GDM1 (cell line): Measurements from ENCODE around the gene FBXO7.
A peak's percentile ranks its signal among the peaks of the same experiment; 100 is the strongest.

ENCODE experiments used
- DNase-seq: peaks from one replicate; lab custom pipeline; 2025; lab: John Stamatoyannopoulos, UW

Gene FBXO7

DNA sequence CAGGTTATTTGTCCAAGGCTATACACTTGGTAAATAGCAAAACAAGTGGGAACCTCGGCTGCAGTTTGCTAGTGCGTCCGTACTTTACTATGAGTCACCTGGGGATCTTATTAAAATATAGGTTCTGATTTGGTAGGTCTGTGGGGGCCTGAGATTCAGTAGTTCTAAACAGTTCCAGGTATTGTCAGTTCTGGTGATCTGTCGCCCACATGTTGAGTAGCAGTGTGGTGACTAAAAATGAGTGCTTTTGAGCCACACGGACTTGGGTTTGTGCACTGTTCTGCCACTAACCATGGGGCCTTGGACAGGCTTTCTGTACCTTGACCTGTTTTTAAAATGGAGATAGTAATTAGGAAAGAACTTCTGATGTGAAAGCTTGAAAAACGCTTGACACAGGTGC, 15.7 kb downstream of the FBXO7 start:
- DNase-seq: no peak

- no peak for DNase-seq
Measured at GRCh38 chr22:32492111-32492510, 17.5 kb downstream of the FBXO7 start.

DNA sequence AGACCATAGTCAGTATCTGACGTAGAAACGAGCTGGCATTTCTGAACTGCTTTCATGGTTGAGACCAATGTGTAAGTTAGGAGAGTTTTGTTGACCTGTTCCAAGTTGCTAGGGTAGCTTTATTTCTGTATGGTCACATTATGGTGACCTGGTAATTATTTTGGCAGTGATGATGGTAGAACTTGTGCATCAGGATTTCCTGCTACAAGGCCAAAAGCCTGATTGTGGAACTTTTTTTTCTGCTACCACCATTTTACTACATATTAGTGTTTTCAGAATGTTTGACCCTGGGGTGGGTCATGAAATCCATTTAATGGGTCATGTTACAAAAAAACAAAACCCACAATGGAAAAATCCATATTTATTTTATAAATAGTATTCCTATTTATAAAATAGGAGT, 18.9 kb downstream of the FBXO7 start:
- no peak for DNase-seq

DNA sequence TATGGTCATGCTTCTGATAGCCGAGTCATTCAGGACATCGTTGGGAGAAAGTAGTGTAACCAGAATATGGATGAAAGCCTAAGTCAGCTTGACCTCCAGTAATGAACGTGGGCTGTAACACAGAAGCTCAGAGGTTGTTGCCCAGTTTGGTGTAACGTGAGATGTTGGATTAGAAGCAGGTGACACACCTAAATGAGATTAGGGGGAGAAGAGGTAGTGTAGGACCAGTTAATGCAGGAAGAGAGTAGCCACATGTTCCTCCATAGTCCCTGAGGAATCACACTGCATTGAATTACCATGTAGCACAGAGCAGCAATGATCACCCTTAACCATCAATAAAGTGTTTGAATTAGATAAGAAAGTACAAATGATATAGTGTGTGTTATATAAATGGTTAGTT, 20.4 kb downstream of the FBXO7 start:
- DNase-seq: no peak

DNA sequence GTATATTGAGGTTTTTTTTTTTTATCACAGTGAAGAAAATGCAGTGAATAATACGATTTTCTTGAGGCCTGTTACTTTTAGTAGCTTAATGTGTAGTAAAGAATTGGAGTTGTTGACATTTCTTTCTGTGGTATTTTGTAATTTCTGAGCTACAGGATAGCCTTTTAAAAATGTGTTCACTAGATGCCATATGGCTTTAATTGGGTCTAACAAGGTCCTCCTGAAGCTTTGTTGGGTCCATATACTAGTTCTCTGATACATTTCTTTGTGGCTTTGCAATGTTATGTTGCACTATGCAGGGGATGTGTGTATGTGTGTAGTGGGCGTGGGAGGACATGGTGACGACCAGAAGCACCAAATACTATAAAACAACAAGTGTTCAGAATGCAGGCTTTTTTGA, 25.1 kb downstream of the FBXO7 start:
- DNase-seq: no peak

- no peak for DNase-seq
Measured at GRCh38 chr22:32501836-32502752, 27.5 kb downstream of the FBXO7 start.

DNA sequence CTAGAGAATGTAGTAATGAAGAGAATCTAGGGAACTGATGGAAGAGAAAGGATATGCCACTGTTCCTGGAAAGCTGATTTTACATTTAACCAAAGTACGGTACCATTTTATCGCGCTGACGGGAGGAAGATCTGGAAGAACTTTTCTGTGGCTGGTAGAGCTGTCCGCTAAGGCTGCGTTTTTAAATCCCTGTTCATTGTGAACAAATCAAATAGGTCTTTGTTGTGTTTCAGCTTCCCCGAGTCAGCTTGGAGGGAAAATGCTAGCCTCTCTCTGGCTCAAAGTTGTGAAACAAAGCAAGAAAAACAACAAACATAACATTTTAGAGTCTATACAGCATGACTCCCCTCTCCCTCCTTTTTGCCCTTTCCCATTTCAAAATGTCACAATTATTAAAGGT, 34.4 kb downstream of the FBXO7 start:
- DNase-seq: no peak

DNA sequence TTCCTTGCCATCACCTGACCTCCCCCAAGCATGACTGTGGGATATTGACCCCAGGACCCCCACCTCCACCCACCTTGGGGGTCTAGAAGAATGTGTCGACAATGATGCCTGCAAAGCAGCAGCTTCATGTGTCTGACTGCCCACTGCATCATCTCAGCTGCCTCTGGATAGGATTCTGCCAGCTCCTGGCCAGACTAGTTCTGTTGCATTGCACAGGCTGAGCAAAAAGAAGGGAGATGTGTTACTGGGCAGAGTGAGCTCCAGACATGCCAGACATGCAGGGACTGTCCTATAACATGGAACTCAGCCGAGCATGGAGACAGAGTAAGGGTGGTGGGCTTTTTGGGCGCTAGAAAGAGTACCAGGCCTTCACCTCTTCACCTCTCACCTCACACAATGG, 36.7 kb downstream of the FBXO7 start:
- no peak for DNase-seq

- DNase-seq: no peak
Measured at GRCh38 chr22:32511776-32512175, 37.2 kb downstream of the FBXO7 start.

DNA sequence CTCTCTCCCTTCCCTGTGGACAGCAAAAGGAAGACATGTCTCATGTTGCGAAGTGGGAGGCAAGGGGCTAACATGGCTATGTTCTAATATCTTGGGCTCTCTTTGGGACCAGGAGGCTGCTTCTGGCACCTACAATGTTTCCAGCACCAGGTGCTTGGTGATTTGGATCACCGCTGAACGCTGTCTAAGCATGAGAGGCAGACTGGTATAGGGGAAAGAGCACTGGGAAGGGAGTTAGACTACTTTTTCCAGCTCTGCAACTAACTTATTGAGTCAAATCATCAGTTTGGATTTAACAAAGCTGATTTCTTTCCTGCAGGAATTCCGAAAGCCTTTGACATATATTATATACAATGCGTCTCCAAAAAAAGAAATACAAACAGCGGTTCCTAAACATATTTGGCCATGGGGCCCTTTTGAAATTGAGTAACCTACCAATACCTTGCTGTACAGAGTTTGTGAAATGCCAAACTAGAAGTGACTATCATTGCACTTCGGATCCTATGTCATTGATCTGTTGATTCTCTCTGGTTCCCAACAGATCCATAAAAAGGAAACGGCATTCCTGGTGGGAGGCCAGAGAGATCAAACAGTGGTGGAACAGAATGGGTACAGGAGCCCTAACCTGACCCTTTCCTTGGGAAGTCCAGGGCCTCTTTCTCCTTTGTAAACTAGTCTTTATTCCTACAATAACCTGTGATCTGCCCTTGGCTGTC, 37.8 kb downstream of the FBXO7 start:
- no peak for DNase-seq

DNA sequence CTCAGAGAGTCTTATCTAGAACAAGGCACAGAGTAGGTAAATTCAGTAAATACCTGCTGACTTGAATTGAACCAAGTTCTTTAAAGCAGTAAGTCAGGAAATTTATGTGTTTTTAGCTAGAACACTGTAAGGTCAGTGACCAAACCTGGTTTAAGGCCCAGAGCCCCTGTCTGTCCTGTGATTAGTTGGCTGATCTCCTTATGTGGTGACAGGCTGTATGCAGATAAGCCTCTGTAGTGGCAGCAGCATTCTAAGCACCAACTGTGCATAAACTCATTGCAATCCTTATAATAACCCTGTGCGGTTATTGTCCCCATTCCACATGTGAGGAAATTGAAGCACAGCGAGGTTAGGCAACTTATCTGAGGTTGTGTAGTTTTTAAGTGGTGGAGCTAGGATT, 40.5 kb downstream of the FBXO7 start:
- no peak for DNase-seq

DNA sequence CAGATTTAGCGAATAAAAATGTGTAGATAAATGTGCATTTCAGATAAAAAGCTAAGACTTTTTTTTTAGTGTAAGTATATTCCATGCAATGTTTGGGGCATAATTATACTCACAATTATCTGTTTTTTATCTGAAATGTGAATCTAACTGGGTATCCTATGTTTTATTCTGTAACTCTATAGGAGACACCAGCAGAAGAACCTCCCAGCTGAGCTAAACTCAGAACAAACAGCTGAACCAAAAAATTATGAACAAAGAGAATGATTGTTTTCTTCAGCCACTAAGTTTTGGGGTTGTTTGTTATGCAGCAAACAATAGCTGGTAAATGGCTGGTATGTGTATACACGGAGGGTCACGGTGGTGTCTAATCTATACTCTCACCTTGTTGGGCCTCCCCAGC, 42.9 kb downstream of the FBXO7 start:
- no peak for DNase-seq

- no peak for DNase-seq
Measured at GRCh38 chr22:32517921-32518320, 43.3 kb downstream of the FBXO7 start.

DNA sequence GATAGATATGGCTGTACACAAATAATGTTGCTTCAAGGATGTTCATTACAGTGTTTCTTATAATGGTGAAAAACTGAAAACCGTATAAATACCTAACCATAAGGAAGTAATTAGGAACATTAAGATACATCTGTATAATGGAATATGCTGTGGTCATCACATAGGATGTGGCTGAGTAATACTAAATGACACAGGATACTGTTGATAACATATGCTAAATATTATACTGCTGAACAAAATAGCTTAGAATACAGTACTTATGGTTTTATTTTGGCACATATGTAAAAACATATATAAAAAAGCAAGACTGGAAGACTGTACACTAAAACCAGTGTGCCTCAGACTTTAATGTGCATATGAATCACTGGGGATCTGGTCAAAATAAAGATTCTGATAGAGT, 43.8 kb downstream of the FBXO7 start:
- DNase-seq: no peak

DNA sequence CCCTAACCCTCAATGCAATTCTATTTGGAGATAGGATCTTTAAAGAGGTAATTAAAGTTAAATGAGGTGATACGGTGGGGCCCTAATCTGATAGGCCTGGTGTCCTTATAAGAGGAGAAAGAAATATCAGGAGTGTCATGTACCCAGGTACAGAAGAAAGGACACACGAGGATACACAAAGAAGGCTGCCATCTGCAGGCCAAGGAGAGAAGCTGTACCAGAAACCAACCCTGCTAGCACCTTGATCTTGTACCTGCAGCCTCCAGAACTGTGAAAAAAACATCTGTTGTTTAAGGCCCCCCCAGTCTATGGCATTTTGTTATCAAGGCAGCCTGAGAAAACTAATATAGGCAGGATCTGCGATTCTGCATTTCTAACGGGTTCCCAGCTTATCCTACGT, 44.2 kb downstream of the FBXO7 start:
- DNase-seq: no peak

DNA sequence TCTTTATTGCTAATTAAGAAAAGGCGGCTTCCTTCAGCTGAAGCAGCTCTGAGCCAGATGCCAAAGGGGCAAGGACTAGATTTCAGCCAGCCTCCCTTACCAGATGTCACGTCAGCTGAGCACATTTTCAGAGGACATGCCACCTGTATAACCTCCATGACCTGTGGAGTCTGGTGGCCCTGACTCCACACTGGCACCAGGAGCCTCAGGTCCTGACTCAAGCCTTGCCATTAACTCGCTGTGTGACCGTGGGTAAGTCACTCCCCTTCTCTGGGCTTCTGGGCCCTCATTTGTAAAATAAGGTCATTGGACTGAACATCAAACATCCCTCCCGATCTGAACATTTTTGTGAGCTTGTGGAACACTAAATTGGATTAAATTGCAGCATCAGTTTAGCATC, 46.0 kb downstream of the FBXO7 start:
- DNase-seq: no peak

DNA sequence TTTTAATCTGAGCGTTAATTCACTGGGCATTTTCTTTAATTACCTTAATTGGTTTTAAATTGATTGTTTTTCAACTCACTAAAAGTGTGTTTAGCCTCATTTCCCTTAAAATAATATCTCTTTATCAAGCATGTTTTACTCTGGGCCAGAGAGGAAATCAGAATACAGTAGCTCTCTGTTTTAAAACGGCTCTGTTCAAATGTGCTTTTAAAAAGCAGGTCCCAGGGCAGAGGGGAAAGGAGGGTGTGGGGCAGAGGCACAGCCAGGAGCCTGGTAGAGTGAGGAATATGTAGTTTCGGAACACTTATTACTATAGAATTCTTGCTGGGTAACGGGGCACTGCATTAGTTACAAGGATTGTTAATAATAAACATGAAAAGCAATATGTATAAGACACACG, 47.6 kb downstream of the FBXO7 start:
- DNase-seq: no peak

GRCh38 chr22:32527756-32528155, 53.1 kb downstream of the FBXO7 start:
- no peak for DNase-seq

DNA sequence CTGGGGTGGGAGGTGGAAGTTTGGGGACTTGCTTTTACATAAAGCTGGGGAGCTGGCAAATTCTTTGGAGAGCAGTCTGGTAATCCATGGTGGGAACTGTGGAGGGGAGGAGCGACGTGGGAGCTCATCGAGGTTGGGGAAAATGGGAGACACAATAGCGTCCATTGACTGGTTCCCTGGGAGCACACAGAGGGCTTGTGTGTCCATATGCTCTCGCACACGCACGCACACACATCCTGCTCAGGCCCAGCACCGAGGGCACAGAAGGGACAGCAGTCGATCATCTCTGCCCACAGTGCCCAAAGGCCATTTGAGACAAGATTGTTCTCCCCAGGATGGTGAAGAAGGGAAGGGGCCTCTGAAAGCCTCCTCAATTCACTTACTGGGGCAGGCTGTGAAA, 53.7 kb downstream of the FBXO7 start:
- DNase-seq: no peak

DNA sequence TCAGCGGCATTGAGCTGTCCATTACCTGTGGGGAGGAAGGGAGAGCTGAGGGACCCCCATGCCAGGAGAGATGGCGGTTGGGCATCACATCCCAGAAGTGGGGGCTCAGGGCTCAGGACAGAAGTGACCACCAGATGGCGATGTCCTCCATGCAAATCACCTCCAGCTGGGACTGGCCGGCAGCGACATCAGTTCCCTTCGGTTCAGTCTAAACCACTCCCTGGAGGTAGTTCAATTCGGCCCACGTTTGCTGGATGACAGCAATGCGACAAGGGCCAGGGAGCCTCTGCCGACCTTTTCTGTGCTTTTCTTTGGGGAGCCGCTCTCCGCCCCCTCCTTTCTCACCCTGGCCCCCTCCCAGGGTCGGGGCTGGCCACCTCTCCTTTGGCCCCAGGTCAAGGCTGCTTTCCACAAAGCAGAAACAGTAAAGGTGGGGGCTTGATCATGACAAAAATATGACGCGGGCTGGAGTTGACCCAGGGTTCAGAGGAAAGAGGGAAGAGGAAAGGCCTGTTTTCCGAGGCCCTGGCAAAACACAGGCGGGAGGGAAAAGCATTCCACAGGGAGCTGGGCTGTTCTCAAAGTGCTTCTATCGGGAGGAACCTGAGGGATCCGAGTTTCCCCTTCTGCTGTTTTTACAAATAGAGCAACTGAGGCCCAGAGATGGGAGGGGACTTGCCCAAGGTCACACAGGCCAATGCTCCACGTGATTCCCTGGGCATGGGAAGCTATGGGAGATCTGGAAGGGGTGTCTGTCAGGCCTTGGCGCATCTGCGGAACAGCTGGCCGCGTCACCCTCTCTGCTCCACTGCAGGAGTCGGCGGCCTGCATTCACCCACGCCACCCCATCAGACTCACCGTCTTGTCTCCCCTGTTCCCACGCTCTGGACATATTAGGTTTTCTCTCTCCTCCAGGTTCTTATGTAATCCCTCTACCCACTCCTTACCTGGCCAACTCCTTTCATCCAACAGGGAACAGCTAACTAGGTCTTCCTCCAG, 54.7 kb downstream of the FBXO7 start:
- peak; percentile 61 for DNase-seq

DNA sequence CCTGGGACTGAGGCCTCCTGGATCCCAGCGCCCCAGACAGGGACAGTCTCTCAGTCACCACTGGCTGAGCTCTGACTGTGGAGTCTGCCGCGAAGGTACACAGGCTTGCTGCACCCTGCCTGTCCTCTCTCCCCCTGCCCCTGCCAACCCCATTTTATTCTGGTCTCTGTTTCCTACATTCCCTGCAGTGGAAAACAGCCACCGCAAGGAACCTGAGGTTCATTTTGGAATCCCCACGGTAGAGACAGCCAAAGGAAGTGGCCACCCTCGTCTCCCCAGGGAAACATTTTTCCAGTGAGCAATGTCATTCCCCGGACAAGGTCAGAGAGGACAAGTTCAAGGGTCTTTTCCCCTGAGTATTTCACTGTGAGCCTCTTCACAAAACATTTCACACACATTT, 56.6 kb downstream of the FBXO7 start:
- no peak for DNase-seq
